Measurements from ENCODE around the gene FBXO28. TPM values are rescaled to one million over a fixed set of nuclear protein-coding genes. Genes with fewer than 3 reads are reported as not detected.

FBXO28 gene
- total RNA-seq, 1 donor: 41.5 TPM

DNA sequence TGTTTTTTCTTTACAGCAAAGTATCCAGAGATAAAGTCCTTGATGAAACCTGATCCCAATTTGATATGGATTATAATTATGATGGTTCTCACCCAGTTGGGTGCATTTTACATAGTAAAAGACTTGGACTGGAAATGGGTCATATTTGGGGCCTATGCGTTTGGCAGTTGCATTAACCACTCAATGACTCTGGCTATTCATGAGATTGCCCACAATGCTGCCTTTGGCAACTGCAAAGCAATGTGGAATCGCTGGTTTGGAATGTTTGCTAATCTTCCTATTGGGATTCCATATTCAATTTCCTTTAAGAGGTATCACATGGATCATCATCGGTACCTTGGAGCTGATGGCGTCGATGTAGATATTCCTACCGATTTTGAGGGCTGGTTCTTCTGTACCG, 75.7 kb downstream of the FBXO28 start:
- TF ChIP-seq CTCF (IDR thresholded peaks at IDR 0.05; ENCODE audit: insufficient read depth, low read depth, low read length): no peak
- no peak overlapping the region for H3K4me3 ChIP-seq (ENCODE audit: low read depth, low read length)
- no peak for DNase-seq (ENCODE audit: low read depth)

GRCh38 chr1:224192082-224192788, 78.3 kb downstream of the FBXO28 start:
- no peak for TF ChIP-seq CTCF (IDR thresholded peaks at IDR 0.05; ENCODE audit: insufficient read depth, low read depth, low read length)
- no peak overlapping the region for H3K4me3 ChIP-seq (ENCODE audit: low read depth, low read length)
- no peak for DNase-seq (ENCODE audit: low read depth)

- H3K4me3 ChIP-seq (ENCODE audit: low read depth, low read length): no peak overlapping the region
- TF ChIP-seq CTCF (IDR thresholded peaks at IDR 0.05; ENCODE audit: insufficient read depth, low read depth, low read length): no peak
- DNase-seq (ENCODE audit: low read depth): no peak
Measured at GRCh38 chr1:224193319-224193966, 79.5 kb downstream of the FBXO28 start.

DNA sequence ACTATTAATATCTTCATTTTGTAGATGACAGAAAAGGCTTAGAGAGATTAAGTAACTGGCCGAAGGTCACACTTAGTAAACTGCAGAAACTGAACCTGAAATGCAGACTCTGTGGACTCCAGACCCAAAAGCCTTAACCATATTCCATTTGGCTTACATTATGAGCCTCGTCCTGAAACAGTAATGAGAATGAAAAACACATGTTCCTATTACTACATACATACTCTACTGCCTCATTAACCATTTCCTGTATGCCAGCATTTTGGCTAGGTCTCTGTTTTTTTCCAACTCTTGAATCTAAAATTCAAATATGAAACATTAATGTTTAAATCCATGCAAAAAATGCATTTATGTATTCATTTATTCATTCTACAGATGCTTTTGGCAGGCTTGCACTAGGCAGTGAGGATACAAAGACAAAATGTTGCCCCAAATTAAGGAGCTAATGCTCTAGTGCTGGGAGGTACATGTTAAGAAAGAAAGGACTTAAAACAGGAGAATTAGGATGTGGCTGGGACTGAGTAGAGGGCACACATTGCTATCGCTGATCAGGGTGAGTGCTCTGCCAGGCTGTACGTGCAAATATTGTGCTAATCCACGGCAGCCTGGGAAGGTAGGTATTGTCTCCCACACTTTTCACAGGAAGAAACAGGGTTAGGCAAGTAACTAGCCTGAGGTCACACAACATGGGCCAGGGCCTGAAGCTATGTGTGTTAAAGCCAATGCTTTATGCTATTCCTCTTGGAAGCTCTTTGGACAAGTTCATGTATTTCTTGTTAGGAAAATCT, 83.1 kb downstream of the FBXO28 start:
- TF ChIP-seq CTCF (IDR thresholded peaks at IDR 0.05; ENCODE audit: insufficient read depth, low read depth, low read length): no peak
- peak; percentile 55 for DNase-seq (ENCODE audit: low read depth)
- no peak overlapping the region for H3K4me3 ChIP-seq (ENCODE audit: low read depth, low read length)

DNA sequence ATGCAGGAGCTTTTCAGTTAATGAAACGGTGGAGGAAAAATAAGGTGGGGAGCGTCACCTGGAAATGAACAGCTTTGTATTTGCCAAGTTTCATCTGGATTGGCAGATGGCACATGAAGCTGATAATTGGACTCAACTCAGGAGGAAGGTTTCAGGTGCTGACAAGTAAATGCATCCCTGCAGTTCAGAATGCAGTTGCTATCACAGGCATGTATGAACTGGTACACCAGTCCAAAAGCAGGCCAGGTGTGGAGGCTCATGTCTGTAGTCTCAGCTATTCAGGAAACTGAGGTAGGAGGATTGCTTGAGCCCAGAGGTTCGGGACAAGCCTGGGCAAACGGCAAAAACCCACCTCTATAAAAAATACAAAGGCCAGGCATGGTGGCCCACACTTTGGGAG, 84.7 kb downstream of the FBXO28 start:
- no peak for TF ChIP-seq CTCF (IDR thresholded peaks at IDR 0.05; ENCODE audit: insufficient read depth, low read depth, low read length)
- DNase-seq (ENCODE audit: low read depth): no peak
- H3K4me3 ChIP-seq (ENCODE audit: low read depth, low read length): no peak overlapping the region

DNA sequence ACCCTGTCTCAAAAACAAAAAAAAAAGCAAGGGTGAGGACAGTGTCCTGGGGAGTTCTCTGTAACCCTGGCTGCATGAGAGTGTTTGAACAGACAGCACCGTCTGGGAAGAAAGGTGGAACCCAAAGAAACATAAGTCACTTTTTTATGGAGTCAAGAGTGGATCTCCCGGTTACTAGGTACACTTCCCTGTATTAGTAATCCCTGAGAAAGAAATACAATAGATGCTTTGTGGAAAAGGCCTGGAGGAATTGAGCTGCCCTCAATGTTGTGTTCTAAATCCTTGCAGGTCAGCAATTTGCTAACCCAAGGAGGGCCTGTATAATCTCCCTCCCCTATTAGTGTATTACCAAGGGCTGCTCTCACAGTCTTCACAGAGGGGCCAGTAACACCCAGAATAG, 85.8 kb downstream of the FBXO28 start:
- no peak for TF ChIP-seq CTCF (IDR thresholded peaks at IDR 0.05; ENCODE audit: insufficient read depth, low read depth, low read length)
- DNase-seq (ENCODE audit: low read depth): no peak
- H3K4me3 ChIP-seq (ENCODE audit: low read depth, low read length): no peak overlapping the region
